A549 (cell line): Measurements from ENCODE around the gene TRMT5.

ENCODE experiments used
- CEBPB ChIP-seq, 2 experiments: fragments of >200 bp in 1 of 2; sonication (Bioruptor Twin) in 1 of 2; formaldehyde crosslinking in 1 of 2; IDR thresholded peaks; 2 replicates each; pipeline ENCODE4 v1.6.1; 2012 to 2016
- CTCF ChIP-seq: fragments of >200 bp; sonication (Bioruptor Twin); formaldehyde crosslinking; IDR thresholded peaks from 3 replicates; pipeline ENCODE4 v1.5.1; 2016
- JUN ChIP-seq, 2 experiments: fragments of >200 bp; sonication (Bioruptor Twin); formaldehyde crosslinking; IDR thresholded peaks; 2 replicates in 1 of 2; 3 replicates in 1 of 2; pipeline ENCODE4 v1.6.1; 2016 to 2017
- JUNB ChIP-seq: fragments of >200 bp; sonication (Bioruptor Twin); formaldehyde crosslinking; IDR thresholded peaks from 2 replicates; pipeline ENCODE4 v1.6.1; 2016
- KDM1A ChIP-seq: fragments of 200-600 bp; sonication (generic); IDR thresholded peaks from 2 replicates; pipeline ENCODE4 v1.6.1; 2016; ENCODE audit warnings: low read depth, mild to moderate bottlenecking
- MAX ChIP-seq: IDR thresholded peaks from 2 replicates; pipeline ENCODE4 v1.6.1; 2012
- RCOR1 ChIP-seq: fragments of 150-350 bp; IDR thresholded peaks from 2 replicates; pipeline ENCODE4 v1.6.1; 2014; ENCODE audit warnings: antibody characterized with exemption, low read length, low read depth
- TP53 ChIP-seq: fragments of 250-450 bp; sonication (Bioruptor Pico); IDR thresholded peaks from 2 replicates; pipeline ENCODE4 v1.5.0; 2021; ENCODE audit warnings: mild to moderate bottlenecking, moderate library complexity
- USF2 ChIP-seq: fragments of 450-650 bp; IDR thresholded peaks from 2 replicates; pipeline ENCODE4 v1.6.1; 2014; ENCODE audit warnings: antibody characterized with exemption
- ZFP36 ChIP-seq: fragments of 450-650 bp; IDR thresholded peaks from 2 replicates; pipeline ENCODE4 v1.6.1; 2014; ENCODE audit warnings: borderline replicate concordance; ENCODE audit not compliant: partially characterized antibody

GRCh38 chr14:60963761-60964160 lies 17.1 kb downstream of the TRMT5 start:
- no peak for TF ChIP-seq JUNB
- TF ChIP-seq CTCF = no peak
- TF ChIP-seq RCOR1 = no peak
- TF ChIP-seq TP53 = no peak
- TF ChIP-seq CEBPB (IDR thresholded peaks at IDR 0.05) = no peak
- no peak for TF ChIP-seq MAX
- no peak for TF ChIP-seq USF2
- TF ChIP-seq KDM1A = no peak
- TF ChIP-seq ZFP36 = no peak
- TF ChIP-seq JUN (IDR thresholded peaks at IDR 0.05) = no peak
